Tibial nerve (tissue), 3 donors: ENCODE data around the gene MEIS2.

Experiments used
- POLR2A ChIP-seq, 2 donors: fragments of 450-650 bp; IDR thresholded peaks; one replicate each; pipeline ENCODE4 v1.6.1; 2017; ENCODE audit warnings: antibody characterized with exemption in 2 of 2, mild to moderate bottlenecking in 2 of 2, moderate library complexity in 2 of 2
- TF ChIP-seq, protein P1 (sequence below), 5 experiments: fragments of 200-600 bp in 3 of 5; fragments of 450-650 bp in 2 of 5; sonication (generic) in 3 of 5; IDR thresholded peaks; one replicate each; pipeline ENCODE4 v1.5.1; 2016 to 2019; ENCODE audit warnings: antibody characterized with exemption in 5 of 5, mild to moderate bottlenecking in 3 of 5, moderate library complexity in 2 of 5

DNA sequence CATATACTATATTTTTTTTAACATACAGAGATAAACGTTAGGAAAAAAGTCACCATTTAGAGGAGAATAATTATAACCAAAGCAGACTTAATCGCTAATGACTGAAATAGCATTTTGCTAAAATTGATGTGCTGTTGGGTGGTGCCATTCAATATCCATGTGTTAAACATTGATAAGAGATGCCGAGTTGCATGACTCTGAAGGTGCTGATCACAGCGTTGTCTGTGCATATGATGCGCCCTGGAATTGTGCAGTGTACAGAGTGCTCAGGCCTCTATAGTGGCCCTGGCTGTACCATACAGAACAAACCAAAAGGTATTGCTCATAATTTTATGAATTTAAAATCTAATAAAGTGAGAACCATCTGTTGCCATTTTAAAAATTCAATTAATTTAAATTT lies 168.3 kb downstream of the MEIS2 start:
- TF ChIP-seq, protein P1, sequence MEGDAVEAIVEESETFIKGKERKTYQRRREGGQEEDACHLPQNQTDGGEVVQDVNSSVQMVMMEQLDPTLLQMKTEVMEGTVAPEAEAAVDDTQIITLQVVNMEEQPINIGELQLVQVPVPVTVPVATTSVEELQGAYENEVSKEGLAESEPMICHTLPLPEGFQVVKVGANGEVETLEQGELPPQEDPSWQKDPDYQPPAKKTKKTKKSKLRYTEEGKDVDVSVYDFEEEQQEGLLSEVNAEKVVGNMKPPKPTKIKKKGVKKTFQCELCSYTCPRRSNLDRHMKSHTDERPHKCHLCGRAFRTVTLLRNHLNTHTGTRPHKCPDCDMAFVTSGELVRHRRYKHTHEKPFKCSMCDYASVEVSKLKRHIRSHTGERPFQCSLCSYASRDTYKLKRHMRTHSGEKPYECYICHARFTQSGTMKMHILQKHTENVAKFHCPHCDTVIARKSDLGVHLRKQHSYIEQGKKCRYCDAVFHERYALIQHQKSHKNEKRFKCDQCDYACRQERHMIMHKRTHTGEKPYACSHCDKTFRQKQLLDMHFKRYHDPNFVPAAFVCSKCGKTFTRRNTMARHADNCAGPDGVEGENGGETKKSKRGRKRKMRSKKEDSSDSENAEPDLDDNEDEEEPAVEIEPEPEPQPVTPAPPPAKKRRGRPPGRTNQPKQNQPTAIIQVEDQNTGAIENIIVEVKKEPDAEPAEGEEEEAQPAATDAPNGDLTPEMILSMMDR (IDR thresholded peaks at IDR 0.05) = no peak
- TF ChIP-seq POLR2A (IDR thresholded peaks at IDR 0.05) = no peak
